ENCODE measurements around the gene TSPAN33.
"Not testable (repeated sequence)": the region's sequence is repeated elsewhere in the genome, so short reads cannot be mapped to it uniquely, and the experiment has no call there.

Gene TSPAN33

GRCh38 chr7:129159539-129159938, 15.0 kb downstream of the TSPAN33 start:
- Mint-ChIP-seq H3K4me3 (no peak overlapping the region), H3K27ac (peak overlapping the region in 1 of 2 donors; percentile 16), H3K4me1 (no peaks in the 10 kb centered on the region), H3K9me3 (no peaks in the 10 kb centered on the region), H3K27me3 (no peaks in the 10 kb centered on the region)
- no peak for ATAC-seq
- no peak for DNase-seq

- H3K4me1 Mint-ChIP-seq = no peaks in the 10 kb centered on the region
- no peak overlapping the region for H3K4me3 Mint-ChIP-seq
- no peaks in the 10 kb centered on the region for H3K9me3 Mint-ChIP-seq
- DNase-seq (no peak), ATAC-seq (no peak)
- H3K27ac Mint-ChIP-seq = no peak overlapping the region
- no peaks in the 10 kb centered on the region for H3K27me3 Mint-ChIP-seq
Observed at GRCh38 chr7:129160161-129160905, 15.8 kb downstream of the TSPAN33 start.

- Mint-ChIP-seq H3K4me3 (no peak overlapping the region), H3K27ac (no peak overlapping the region), H3K4me1 (peaks cover 3% of the 10 kb centered on the region), H3K9me3 (no peaks in the 10 kb centered on the region), H3K27me3 (no peaks in the 10 kb centered on the region)
- no peak for DNase-seq
- no peak for ATAC-seq
Observed at GRCh38 chr7:129161524-129162225, 17.2 kb downstream of the TSPAN33 start.

GRCh38 chr7:129162732-129163131, 18.2 kb downstream of the TSPAN33 start:
- no peak overlapping the region for H3K4me3 Mint-ChIP-seq
- DNase-seq (no peak), ATAC-seq (no peak)
- H3K9me3 Mint-ChIP-seq = no peaks in the 10 kb centered on the region
- H3K4me1 Mint-ChIP-seq = peaks cover 11% of the 10 kb centered on the region
- peak overlapping the region in 1 of 2 donors; percentile 71 for H3K27ac Mint-ChIP-seq
- no peaks in the 10 kb centered on the region for H3K27me3 Mint-ChIP-seq

- Mint-ChIP-seq H3K4me1 (peaks cover 22% of the 10 kb centered on the region), H3K4me3 (no peak overlapping the region), H3K27me3 (no peaks in the 10 kb centered on the region), H3K9me3 (no peaks in the 10 kb centered on the region), H3K27ac (no peak overlapping the region)
- ATAC-seq (no peak), DNase-seq (no peak)
Observed at GRCh38 chr7:129163875-129164544, 19.5 kb downstream of the TSPAN33 start.

GRCh38 chr7:129166745-129167144, 22.2 kb downstream of the TSPAN33 start:
- no peak overlapping the region for H3K4me3 Mint-ChIP-seq
- H3K4me1 Mint-ChIP-seq = peaks cover 36% of the 10 kb centered on the region
- H3K27ac Mint-ChIP-seq = no peak overlapping the region
- peak; percentile 58 for ATAC-seq
- no peaks in the 10 kb centered on the region for H3K27me3 Mint-ChIP-seq
- peak in 1 of 2 donors; percentile 57 for DNase-seq
- no peaks in the 10 kb centered on the region for H3K9me3 Mint-ChIP-seq

GRCh38 chr7:129167817-129168216, 23.3 kb downstream of the TSPAN33 start:
- H3K9me3 Mint-ChIP-seq = no peaks in the 10 kb centered on the region
- H3K4me3 Mint-ChIP-seq = peak overlapping the region; percentile 27 to 41
- H3K4me1 Mint-ChIP-seq = peaks cover 36% of the 10 kb centered on the region
- no peaks in the 10 kb centered on the region for H3K27me3 Mint-ChIP-seq
- ATAC-seq (no peak), DNase-seq (no peak)
- H3K27ac Mint-ChIP-seq = no peak overlapping the region

- Mint-ChIP-seq H3K4me1 (peaks cover 36% of the 10 kb centered on the region), H3K27me3 (no peaks in the 10 kb centered on the region), H3K9me3 (no peaks in the 10 kb centered on the region), H3K4me3 (peak overlapping the region; percentile 78 to 84), H3K27ac (peak overlapping the region; percentile 34 to 82)
- ATAC-seq = no peak
- DNase-seq = no peak
Observed at GRCh38 chr7:129168231-129169021, 23.9 kb downstream of the TSPAN33 start.

GRCh38 chr7:129169171-129169671, 24.7 kb downstream of the TSPAN33 start:
- peak; percentile 44 to 50 for DNase-seq
- Mint-ChIP-seq H3K4me3 (peak overlapping the region; percentile 78 to 84), H3K27ac (peak overlapping the region; percentile 88 to 95), H3K27me3 (no peaks in the 10 kb centered on the region), H3K4me1 (peaks cover 36% of the 10 kb centered on the region), H3K9me3 (no peaks in the 10 kb centered on the region)
- ATAC-seq = peak; percentile 68

GRCh38 chr7:129169686-129170440, 25.4 kb downstream of the TSPAN33 start:
- no peaks in the 10 kb centered on the region for H3K27me3 Mint-ChIP-seq
- no peaks in the 10 kb centered on the region for H3K9me3 Mint-ChIP-seq
- peak overlapping the region; percentile 78 to 84 for H3K4me3 Mint-ChIP-seq
- DNase-seq (peak in 1 of 2 donors; percentile 43), ATAC-seq (peak; percentile 80)
- H3K27ac Mint-ChIP-seq = peak overlapping the region; percentile 75 to 95
- H3K4me1 Mint-ChIP-seq = peaks cover 36% of the 10 kb centered on the region

- Mint-ChIP-seq H3K4me3 (no peak overlapping the region), H3K27me3 (no peaks in the 10 kb centered on the region)
- ATAC-seq = no peak
Observed at GRCh38 chr7:129170441-129171021, 26.0 kb downstream of the TSPAN33 start.

GRCh38 chr7:129173861-129174260, 29.4 kb downstream of the TSPAN33 start:
- not testable (repeated sequence) for ATAC-seq, H3K27me3 Mint-ChIP-seq, H3K4me3 Mint-ChIP-seq, H3K9me3 Mint-ChIP-seq, DNase-seq, H3K27ac Mint-ChIP-seq
- H3K4me1 Mint-ChIP-seq = peaks cover 16% of the 10 kb centered on the region

More at GRCh38 chr7:129170441-129171021, 26.0 kb downstream of the TSPAN33 start:
- no peak for DNase-seq
- no peak overlapping the region for H3K27ac Mint-ChIP-seq
- H3K9me3 Mint-ChIP-seq = no peaks in the 10 kb centered on the region
- peaks cover 36% of the 10 kb centered on the region for H3K4me1 Mint-ChIP-seq

GRCh38 chr7:129176916-129177710, 32.6 kb downstream of the TSPAN33 start:
- H3K9me3 Mint-ChIP-seq = no peaks in the 10 kb centered on the region
- DNase-seq (no peak), ATAC-seq (no peak)
- peaks cover 8% of the 10 kb centered on the region for H3K27me3 Mint-ChIP-seq
- H3K4me1 Mint-ChIP-seq = no peaks in the 10 kb centered on the region
- no peak overlapping the region for H3K4me3 Mint-ChIP-seq
- H3K27ac Mint-ChIP-seq = no peak overlapping the region

Measured in stimulated activated naive CD8-positive, alpha-beta T cell treated with anti-CD3 and anti-CD28 coated beads, Interleukin-15, amount 100 ng/mL, for 72 hours (primary cell).